Activated CD8-positive, alpha-beta memory T cell treated with anti-CD3 and anti-CD28 coated beads, Interleukin-2, amount 10 ng/mL, durations not matched to agents 7 days and 5 days (primary cell): Measurements from ENCODE around the gene PLEKHA6. TPM values are rescaled to one million over a fixed set of nuclear protein-coding genes. Genes with fewer than 3 reads are reported as not detected.
"Not testable (repeated sequence)": the region's sequence is repeated elsewhere in the genome, so short reads cannot be mapped to it uniquely, and the experiment has no call there.

ENCODE experiments used
- ATAC-seq: fragments of 150-1000 bp; cut with Tn5 transposase; one replicate; pipeline ENCODE4 v1.10.0; 2021; ENCODE audit warnings: moderate library complexity
- CTCF ChIA-PET: fragments of 350-600 bp; sonication (Branson Sonifier 250); formaldehyde crosslinking; loops from one replicate; lab custom pipeline; 2021; ENCODE audit warnings: antibody characterized with exemption; lab: Charles Lee
- DNase-seq: peaks from one replicate; pipeline ENCODE4 v3.0.0-alpha.2; 2020
- H3K27ac Mint-ChIP-seq: one replicate; pipeline ENCODE4 v1.8.0; 2021; ENCODE audit warnings: mild to moderate bottlenecking, mixed read lengths
- H3K27me3 Mint-ChIP-seq: one replicate; pipeline ENCODE4 v1.8.0; 2021; ENCODE audit warnings: mixed read lengths
- H3K36me3 Mint-ChIP-seq: one replicate; pipeline ENCODE4 v1.8.0; 2021; ENCODE audit warnings: mild to moderate bottlenecking, mixed read lengths
- H3K4me1 Mint-ChIP-seq: one replicate; pipeline ENCODE4 v1.8.0; 2021; ENCODE audit warnings: mixed read lengths
- H3K4me3 Mint-ChIP-seq: one replicate; pipeline ENCODE4 v1.8.0; 2021; ENCODE audit warnings: mild to moderate bottlenecking, moderate library complexity, mixed read lengths
- H3K9me3 Mint-ChIP-seq: one replicate; pipeline ENCODE4 v1.8.0; 2022; ENCODE audit warnings: low read depth, mixed read lengths
- total RNA-seq, 2 experiments: library from RNA; stranded (reverse); gene quantifications; one replicate each; pipeline ENCODE4 v1.2.3, GENCODE V29; 2021

The PLEKHA6 gene
- total RNA-seq, 2 experiments from 2014 or later, result 0.02 to 0.29 TPM

- Mint-ChIP-seq H3K4me3 (no peak overlapping the region), H3K9me3 (no peaks in the 10 kb centered on the region), H3K4me1 (no peaks in the 10 kb centered on the region), H3K27me3 (peaks cover 15% of the 10 kb centered on the region), H3K27ac (no peak overlapping the region), H3K36me3 (no peaks in the 10 kb centered on the region)
- ATAC-seq, result no peak
- CTCF ChIA-PET, result no interaction called here
- DNase-seq, result no peak
Observed at GRCh38 chr1:204336421-204337035, 23.2 kb downstream of the PLEKHA6 start.

GRCh38 chr1:204335533-204335932 lies 24.2 kb downstream of the PLEKHA6 start:
- ATAC-seq, result no peak

DNA sequence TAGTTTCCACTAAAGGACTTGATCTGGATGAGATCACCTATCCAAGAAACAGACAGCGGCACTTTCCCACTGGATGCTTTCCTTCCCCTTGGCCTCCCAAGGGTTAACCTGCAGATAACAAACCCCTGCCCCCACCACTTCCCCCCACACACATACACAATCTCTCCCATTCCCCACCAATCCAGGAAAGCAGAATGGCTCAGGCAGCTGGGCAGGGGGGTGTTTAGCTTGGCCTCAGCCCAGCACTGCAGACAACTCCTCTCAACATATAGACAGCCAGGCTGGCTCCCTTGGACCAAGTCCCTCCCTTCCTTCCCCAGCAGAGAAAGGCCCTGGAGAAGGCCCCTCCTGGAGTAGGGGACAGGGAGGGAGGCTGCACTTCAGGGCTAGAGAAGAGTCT lies 24.6 kb downstream of the PLEKHA6 start:
- DNase-seq (no peak), ATAC-seq (no peak)
- H3K27me3 Mint-ChIP-seq, result peaks cover 5% of the 10 kb centered on the region
- H3K4me3 Mint-ChIP-seq, result no peak overlapping the region
- no peak overlapping the region for H3K27ac Mint-ChIP-seq
- no peaks in the 10 kb centered on the region for H3K36me3 Mint-ChIP-seq
- no peaks in the 10 kb centered on the region for H3K9me3 Mint-ChIP-seq
- CTCF ChIA-PET, result interaction anchor here (1.1 kb wide), 1 partner anchor 173 kb away, joined by 3 read pairs; no protein-coding TSS in a partner anchor
- no peaks in the 10 kb centered on the region for H3K4me1 Mint-ChIP-seq

More at GRCh38 chr1:204335533-204335932, 24.2 kb downstream of the PLEKHA6 start:
- no peak for DNase-seq
- Mint-ChIP-seq H3K27ac (no peak overlapping the region), H3K36me3 (no peaks in the 10 kb centered on the region), H3K4me3 (no peak overlapping the region), H3K27me3 (peaks cover 8% of the 10 kb centered on the region), H3K9me3 (no peaks in the 10 kb centered on the region), H3K4me1 (no peaks in the 10 kb centered on the region)
- CTCF ChIA-PET, result no interaction called here

GRCh38 chr1:204334455-204334854 lies 25.3 kb downstream of the PLEKHA6 start:
- no peaks in the 10 kb centered on the region for H3K36me3 Mint-ChIP-seq
- H3K9me3 Mint-ChIP-seq, result no peaks in the 10 kb centered on the region
- DNase-seq (no peak), ATAC-seq (no peak)
- H3K27me3 Mint-ChIP-seq, result peaks cover 5% of the 10 kb centered on the region
- H3K27ac Mint-ChIP-seq, result no peak overlapping the region
- CTCF ChIA-PET, result interaction anchor here (1.1 to 2.2 kb wide), 2 partner anchors 29 to 172 kb away, joined by 3 to 6 read pairs; no protein-coding TSS in a partner anchor
- no peaks in the 10 kb centered on the region for H3K4me1 Mint-ChIP-seq
- no peak overlapping the region for H3K4me3 Mint-ChIP-seq

- Mint-ChIP-seq H3K9me3 (no peaks in the 10 kb centered on the region), H3K36me3 (no peaks in the 10 kb centered on the region), H3K4me3 (no peak overlapping the region), H3K27ac (no peak overlapping the region), H3K27me3 (peaks cover 5% of the 10 kb centered on the region), H3K4me1 (no peaks in the 10 kb centered on the region)
- CTCF ChIA-PET, result interaction anchor here (0.6 to 2.2 kb wide), 2 partner anchors 30 to 38 kb away, joined by 3 to 6 read pairs; no protein-coding TSS in a partner anchor
- DNase-seq (no peak), ATAC-seq (no peak)
Observed at GRCh38 chr1:204333427-204333826, 26.3 kb downstream of the PLEKHA6 start.

DNA sequence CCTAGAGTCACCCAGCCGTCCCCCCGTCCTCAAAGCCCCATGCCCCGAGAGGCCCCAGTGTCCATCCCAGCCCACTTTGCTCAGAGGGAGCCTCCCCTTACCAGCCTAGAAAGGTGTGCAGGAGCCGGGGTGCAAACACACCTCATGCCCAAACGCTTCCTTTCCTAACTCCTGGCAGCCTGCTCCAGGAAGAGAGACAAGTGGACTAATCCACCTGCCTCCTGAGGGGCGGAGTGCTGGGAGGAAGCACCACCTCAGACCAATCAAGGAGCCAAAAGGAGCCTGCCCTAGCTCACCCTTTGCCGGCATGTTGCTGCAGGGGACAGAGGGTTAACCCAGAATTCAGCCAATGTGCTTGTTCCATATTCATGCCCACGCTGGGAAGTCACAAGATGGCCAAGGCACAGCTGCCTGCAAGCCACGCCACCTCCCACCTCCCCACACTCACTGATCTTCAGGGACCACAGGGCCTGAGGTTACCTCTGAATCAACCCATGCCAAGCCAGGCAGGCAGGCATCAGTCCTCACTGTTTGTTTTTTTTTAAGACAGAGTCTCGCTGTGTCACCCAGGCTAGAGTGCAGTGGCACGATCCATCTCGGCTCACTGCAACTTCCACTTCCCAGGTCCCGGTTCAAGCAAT lies 27.8 kb downstream of the PLEKHA6 start:
- Mint-ChIP-seq H3K27ac (no peak overlapping the region), H3K9me3 (no peaks in the 10 kb centered on the region), H3K4me3 (no peak overlapping the region), H3K36me3 (no peaks in the 10 kb centered on the region), H3K4me1 (no peaks in the 10 kb centered on the region), H3K27me3 (peaks cover 3% of the 10 kb centered on the region)
- DNase-seq, result no peak
- CTCF ChIA-PET, result interaction anchor here (2.2 kb wide), 1 partner anchor 31 kb away, joined by 6 read pairs; no protein-coding TSS in a partner anchor
- no peak for ATAC-seq

DNA sequence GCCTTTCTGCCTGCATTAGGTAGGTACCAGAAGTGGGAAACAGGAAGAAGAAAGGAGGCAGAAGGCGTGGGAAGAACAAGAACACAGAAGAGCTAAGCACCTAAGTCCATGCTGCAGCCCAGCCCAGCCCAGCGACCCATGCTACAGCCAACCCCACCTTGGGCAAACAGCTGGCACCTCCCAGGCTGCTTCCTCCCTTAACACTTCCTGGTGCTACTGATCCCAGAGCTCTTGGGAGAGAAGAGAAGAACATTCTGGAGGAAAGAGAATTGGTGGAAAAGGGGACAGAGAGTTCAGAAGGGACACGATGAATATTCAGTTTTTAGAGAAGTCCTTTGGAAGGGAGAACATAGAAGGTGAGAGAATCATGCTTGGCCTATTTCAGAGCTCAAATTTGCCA lies 28.5 kb downstream of the PLEKHA6 start:
- CTCF ChIA-PET, result interaction anchor here (1.1 to 1.2 kb wide), 2 partner anchors 19 to 77 kb away, joined by 3 read pairs; no protein-coding TSS in a partner anchor
- H3K27ac Mint-ChIP-seq, result no peak overlapping the region
- H3K4me3 Mint-ChIP-seq, result no peak overlapping the region
- no peaks in the 10 kb centered on the region for H3K36me3 Mint-ChIP-seq
- DNase-seq (no peak), ATAC-seq (no peak)
- no peaks in the 10 kb centered on the region for H3K4me1 Mint-ChIP-seq
- no peaks in the 10 kb centered on the region for H3K9me3 Mint-ChIP-seq
- H3K27me3 Mint-ChIP-seq, result peaks cover 3% of the 10 kb centered on the region

DNA sequence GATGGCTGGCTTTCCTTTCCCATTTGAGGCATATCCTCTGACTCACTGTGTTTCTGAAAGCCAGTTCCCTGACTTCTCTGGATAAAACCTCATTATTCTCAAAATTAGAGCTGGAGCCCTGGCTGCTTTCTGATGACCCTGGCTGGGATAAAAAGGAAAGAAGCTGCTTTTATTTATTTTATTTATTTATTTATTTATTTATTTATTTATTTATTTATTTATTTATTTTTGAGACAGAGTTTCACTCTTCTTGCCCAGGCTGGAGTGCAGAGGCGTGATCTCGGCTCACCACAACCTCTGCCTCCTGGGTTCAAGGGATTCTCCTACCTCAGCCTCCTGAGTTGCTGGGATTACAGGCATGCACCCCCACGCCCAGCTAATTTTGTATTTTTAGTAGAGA lies 31.9 kb downstream of the PLEKHA6 start:
- ATAC-seq, H3K4me3 Mint-ChIP-seq, CTCF ChIA-PET, H3K27me3 Mint-ChIP-seq, DNase-seq, H3K36me3 Mint-ChIP-seq, H3K9me3 Mint-ChIP-seq, H3K27ac Mint-ChIP-seq: not testable (repeated sequence)
- H3K4me1 Mint-ChIP-seq, result peaks cover 11% of the 10 kb centered on the region

- Mint-ChIP-seq H3K9me3 (no peaks in the 10 kb centered on the region), H3K27me3 (no peaks in the 10 kb centered on the region), H3K4me1 (peaks cover 11% of the 10 kb centered on the region), H3K36me3 (no peaks in the 10 kb centered on the region), H3K27ac (no peak overlapping the region), H3K4me3 (no peak overlapping the region)
- DNase-seq (no peak), ATAC-seq (no peak)
- CTCF ChIA-PET, result no interaction called here
Observed at GRCh38 chr1:204327359-204327758, 32.4 kb downstream of the PLEKHA6 start.

DNA sequence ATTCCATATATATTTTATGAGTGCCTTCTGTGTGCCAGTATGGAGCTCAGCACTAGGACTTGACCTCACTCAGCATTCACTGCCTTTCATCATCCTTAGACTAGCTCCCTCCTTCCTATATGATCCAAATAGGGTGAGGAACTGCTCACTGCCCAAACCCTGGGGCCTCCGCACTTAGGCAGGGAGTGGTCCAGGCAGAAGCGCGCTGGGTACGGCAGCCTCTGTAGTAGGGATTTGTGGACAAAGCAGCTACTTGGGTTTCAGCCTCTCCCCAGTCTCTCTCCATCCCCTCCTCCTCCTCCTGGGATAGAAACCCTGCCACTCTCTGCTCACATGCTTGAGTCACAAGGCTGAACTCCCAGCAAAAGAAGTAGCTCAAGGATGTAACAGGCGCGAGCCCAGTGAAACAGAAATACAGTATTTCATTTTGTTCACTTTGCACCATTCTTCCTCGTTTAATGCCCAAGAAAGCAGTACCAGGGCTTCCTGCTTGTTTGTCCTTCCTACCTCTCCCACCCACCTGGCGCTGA lies 32.9 kb downstream of the PLEKHA6 start:
- H3K4me3 Mint-ChIP-seq, result no peak overlapping the region

GRCh38 chr1:204325944-204326343 lies 33.8 kb downstream of the PLEKHA6 start:
- no peaks in the 10 kb centered on the region for H3K27me3 Mint-ChIP-seq
- H3K27ac Mint-ChIP-seq, result no peak overlapping the region
- no peak for DNase-seq
- ATAC-seq, result no peak
- peaks cover 11% of the 10 kb centered on the region for H3K4me1 Mint-ChIP-seq
- CTCF ChIA-PET, result no interaction called here
- no peaks in the 10 kb centered on the region for H3K9me3 Mint-ChIP-seq
- no peak overlapping the region for H3K4me3 Mint-ChIP-seq
- H3K36me3 Mint-ChIP-seq, result no peaks in the 10 kb centered on the region

More for the DNA sequence above, 32.9 kb downstream of the PLEKHA6 start:
- H3K27ac Mint-ChIP-seq, result no peak overlapping the region
- no peaks in the 10 kb centered on the region for H3K36me3 Mint-ChIP-seq
- DNase-seq (no peak), ATAC-seq (no peak)
- CTCF ChIA-PET, result no interaction called here
- no peaks in the 10 kb centered on the region for H3K9me3 Mint-ChIP-seq
- no peaks in the 10 kb centered on the region for H3K27me3 Mint-ChIP-seq
- H3K4me1 Mint-ChIP-seq, result peaks cover 11% of the 10 kb centered on the region

- no peak overlapping the region for H3K27ac Mint-ChIP-seq
- no peaks in the 10 kb centered on the region for H3K36me3 Mint-ChIP-seq
- no peak overlapping the region for H3K4me3 Mint-ChIP-seq
- ATAC-seq (peak; percentile 91), DNase-seq (peak; percentile 63)
- H3K4me1 Mint-ChIP-seq, result peaks cover 11% of the 10 kb centered on the region
- CTCF ChIA-PET, result interaction anchor here (1.4 kb wide), 1 partner anchor 161 kb away, joined by 5 read pairs; no protein-coding TSS in a partner anchor
- no peaks in the 10 kb centered on the region for H3K27me3 Mint-ChIP-seq
- no peaks in the 10 kb centered on the region for H3K9me3 Mint-ChIP-seq
Observed at GRCh38 chr1:204323887-204324286, 35.8 kb downstream of the PLEKHA6 start.

- DNase-seq (no peak), ATAC-seq (no peak)
- H3K36me3 Mint-ChIP-seq, result no peaks in the 10 kb centered on the region
- CTCF ChIA-PET, result interaction anchor here (1.4 kb wide), 1 partner anchor 115 kb away, joined by 3 read pairs; no protein-coding TSS in a partner anchor
- H3K27ac Mint-ChIP-seq, result no peak overlapping the region
- peaks cover 11% of the 10 kb centered on the region for H3K4me1 Mint-ChIP-seq
- H3K27me3 Mint-ChIP-seq, result no peaks in the 10 kb centered on the region
- no peak overlapping the region for H3K4me3 Mint-ChIP-seq
- H3K9me3 Mint-ChIP-seq, result no peaks in the 10 kb centered on the region
Observed at GRCh38 chr1:204322339-204322868, 37.3 kb downstream of the PLEKHA6 start.
